ENCODE data around the gene ARMC2.

GRCh38 chr6:108957221-108957620, 109.0 kb downstream of the ARMC2 start:
- TF ChIP-seq CTCF (IDR thresholded peaks at IDR 0.05) = no peak
- no peak for TF ChIP-seq POLR2A (IDR thresholded peaks at IDR 0.05)
- no peak for TF ChIP-seq POLR2AphosphoS5 (IDR thresholded peaks at IDR 0.05; ENCODE audit: insufficient read depth in 1 of 2, low read depth in 1 of 2)
